Middle frontal gyrus (tissue), 1 donor: ENCODE data around the gene NME3.

Source experiments
- DNase-seq: peaks from one replicate; pipeline ENCODE4 v3.0.0-alpha.2; 2015; ENCODE audit warnings: low spot score; ENCODE audit errors: extremely low spot score

Gene NME3

GRCh38 chr16:1769402-1770300 lies 1.7 kb downstream of the NME3 start:
- no peak for DNase-seq

GRCh38 chr16:1768767-1769401 lies 2.5 kb downstream of the NME3 start:
- no peak for DNase-seq

DNA sequence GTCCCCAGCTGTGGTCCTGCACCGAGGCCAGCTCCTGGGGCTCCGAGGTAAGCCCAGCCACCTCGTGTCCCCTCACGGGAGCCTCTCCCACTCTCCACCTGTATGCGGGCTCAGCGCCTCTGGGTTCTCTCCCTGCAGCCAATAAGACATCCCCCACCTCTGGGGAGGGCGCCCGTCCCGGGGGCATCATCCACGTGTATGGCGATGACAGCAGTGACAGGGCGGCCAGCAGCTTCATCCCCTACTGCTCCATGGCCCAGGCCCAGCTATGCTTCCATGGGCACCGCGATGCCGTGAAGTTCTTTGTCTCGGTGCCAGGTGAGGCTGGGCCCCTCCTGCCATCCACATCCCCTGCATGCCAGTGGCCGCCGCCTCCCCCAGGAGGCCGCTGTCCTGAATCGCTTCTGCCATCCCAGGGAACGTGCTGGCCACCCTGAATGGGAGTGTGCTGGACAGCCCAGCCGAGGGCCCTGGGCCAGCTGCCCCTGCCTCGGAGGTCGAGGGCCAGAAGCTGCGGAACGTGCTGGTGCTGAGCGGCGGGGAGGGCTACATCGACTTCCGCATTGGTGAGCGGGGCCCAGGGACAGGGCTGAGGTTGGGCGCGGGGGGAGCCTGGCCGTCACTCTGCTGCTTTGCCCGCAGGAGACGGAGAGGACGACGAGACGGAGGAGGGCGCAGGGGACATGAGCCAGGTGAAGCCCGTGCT lies 3.1 kb downstream of the NME3 start:
- no peak for DNase-seq

DNA sequence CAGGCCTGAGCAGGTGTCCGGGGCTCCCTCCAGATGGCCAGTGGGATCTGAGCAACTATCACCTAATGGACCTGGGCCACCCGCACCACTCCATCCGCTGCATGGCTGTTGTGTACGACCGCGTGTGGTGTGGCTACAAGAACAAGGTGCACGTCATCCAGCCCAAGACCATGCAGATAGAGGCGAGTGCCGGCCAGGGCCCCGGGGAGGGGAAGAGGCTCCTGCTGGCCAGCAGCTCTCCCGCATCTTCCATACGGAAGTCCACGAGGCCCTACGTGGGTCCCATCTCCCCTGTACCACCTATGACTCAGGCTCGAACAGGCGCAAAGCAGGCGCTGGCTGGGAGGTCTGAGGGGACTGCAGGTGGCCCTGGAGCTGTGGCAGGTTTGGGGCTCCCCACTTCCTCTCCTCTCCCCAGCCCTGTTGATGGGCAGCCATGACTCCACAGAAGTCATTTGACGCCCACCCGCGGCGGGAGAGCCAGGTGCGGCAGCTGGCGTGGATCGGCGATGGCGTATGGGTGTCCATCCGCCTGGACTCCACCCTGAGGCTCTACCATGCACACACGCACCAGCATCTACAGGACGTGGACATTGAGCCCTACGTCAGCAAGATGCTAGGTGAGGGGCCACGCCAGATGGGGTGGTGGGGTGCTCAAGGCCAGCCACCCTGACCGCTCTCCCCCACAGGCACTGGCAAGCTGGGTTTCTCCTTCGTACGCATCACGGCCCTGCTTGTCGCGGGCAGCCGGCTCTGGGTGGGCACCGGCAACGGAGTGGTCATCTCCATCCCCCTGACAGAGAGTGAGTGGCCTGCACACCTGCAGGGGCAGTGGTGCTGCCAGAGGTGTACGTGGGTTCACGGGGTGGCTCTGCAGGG lies 4.0 kb downstream of the NME3 start:
- DNase-seq: no peak

- DNase-seq: no peak
Measured at GRCh38 chr16:1766701-1767100, 4.6 kb downstream of the NME3 start.

DNA sequence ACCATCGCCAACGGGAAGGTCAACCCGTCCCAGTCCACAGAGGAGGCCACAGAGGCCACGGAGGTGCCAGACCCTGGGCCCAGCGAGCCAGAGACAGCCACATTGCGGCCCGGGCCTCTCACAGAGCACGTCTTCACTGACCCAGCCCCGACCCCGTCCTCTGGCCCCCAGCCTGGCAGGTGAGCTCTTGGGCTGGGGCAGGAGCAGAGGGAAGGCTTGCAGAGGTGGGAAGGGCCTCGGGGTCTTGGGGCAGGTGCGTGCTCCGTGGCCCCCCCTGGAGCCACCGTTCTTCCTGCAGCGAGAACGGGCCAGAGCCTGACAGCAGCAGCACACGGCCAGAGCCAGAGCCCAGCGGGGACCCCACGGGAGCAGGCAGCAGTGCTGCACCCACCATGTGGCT lies 5.1 kb downstream of the NME3 start:
- no peak for DNase-seq

GRCh38 chr16:1765826-1766225 lies 5.5 kb downstream of the NME3 start:
- no peak for DNase-seq

DNA sequence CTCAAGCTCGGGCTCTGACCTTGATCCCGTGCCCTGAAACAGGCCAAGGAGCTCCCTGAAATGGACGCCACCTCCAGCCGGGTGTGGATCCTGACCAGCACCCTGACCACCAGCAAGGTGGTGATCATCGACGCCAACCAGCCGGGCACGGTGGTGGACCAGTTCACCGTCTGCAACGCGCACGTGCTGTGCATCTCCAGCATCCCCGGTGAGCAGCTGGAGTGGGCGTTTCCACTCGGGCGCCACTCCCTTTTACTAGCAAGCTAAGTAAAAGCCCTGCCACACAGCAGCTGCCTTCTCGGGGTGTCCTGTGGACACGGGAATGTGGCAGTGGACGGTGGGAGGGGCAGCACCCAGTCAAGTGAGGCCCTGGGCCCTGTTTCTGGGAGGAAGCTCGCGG lies 6.4 kb downstream of the NME3 start:
- no peak for DNase-seq

DNA sequence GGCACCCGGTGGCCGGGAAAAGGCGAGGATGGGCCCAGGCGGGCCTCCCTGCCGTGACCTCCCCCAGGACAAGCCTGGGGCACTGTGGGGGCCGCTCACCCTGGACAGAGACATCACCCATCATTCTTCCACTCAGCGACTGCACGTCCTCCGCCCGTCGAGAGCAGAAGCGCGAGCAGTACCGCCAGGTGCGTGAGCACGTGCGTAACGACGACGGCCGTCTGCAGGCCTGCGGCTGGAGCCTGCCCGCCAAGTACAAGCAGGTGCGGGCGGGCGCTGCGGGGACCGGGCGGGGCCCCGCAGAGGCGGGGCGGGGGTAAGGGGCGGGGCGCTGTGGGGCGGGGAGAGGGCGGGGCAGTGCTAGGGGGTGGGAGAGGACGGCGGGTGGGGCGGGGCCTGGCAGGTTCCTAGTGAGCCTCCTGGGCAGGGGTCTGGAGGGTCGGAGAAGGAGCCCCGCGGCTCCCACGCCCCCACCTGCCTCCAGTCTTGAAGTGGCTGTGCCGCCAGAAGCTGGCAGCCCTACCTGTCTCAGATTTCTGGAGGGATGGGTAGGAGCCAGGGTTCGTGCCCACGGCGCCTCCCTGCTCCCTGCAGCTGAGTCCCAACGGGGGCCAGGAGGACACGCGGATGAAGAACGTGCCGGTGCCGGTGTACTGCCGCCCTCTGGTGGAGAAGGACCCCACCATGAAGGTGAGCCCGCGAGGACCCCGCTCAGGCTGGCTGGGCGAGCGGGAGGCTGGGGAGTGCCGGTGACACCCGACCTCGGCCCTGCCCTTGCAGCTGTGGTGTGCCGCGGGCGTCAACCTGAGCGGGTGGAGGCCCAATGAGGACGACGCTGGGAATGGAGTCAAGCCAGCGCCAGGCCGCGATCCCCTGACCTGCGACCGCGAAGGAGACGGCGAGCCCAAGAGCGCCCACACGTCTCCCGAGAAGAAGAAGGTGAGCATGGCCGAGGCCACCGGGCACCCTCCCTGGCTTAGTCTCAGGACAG lies 7.5 kb downstream of the NME3 start:
- DNase-seq: no peak

DNA sequence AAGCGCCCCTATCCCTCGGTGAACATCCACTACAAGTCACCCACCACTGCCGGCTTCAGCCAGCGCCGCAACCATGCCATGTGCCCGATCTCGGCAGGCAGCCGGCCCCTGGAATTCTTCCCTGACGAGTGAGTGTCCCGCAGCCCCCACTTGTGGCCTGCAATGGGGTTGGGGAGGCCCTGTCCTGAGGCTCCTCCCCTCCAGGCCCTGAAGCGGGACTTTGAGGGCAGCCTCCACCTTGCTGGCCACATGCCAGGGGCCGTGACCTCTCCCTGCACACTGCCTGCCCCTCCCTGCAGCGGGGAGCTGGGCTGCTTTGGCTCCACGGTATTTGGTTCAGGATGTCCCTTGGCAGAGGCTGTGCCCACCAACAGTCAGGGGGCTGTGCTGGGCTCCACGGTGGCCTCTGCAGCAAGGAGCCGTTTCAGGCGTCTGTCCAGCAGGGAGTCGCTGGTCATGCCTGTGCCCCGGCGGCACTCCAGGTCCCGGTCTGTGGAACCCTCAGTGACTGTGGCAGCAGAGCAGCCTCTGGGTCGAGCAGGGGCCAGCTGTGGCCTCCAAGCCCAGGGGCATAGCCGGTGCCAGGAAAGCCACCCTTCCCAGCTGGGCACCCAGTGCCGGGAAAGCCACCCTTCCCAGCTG lies 8.3 kb downstream of the NME3 start:
- no peak for DNase-seq

GRCh38 chr16:1762196-1762878 lies 9.0 kb downstream of the NME3 start:
- no peak for DNase-seq

- DNase-seq: no peak
Measured at GRCh38 chr16:1761751-1762150, 9.6 kb downstream of the NME3 start.

GRCh38 chr16:1760911-1761310 lies 10.4 kb downstream of the NME3 start:
- no peak for DNase-seq

- DNase-seq: no peak
Measured at GRCh38 chr16:1759511-1759910, 11.8 kb downstream of the NME3 start.

GRCh38 chr16:1758923-1759322 lies 12.4 kb downstream of the NME3 start:
- no peak for DNase-seq

- no peak for DNase-seq
Measured at GRCh38 chr16:1757714-1758461, 13.5 kb downstream of the NME3 start.

- DNase-seq: no peak
Measured at GRCh38 chr16:1754204-1754603, 17.1 kb downstream of the NME3 start.

- no peak for DNase-seq
Measured at GRCh38 chr16:1752853-1753252, 18.5 kb downstream of the NME3 start.
